H1 (cell line): ENCODE data around the gene GAREM2. TPM values are rescaled to one million over a fixed set of nuclear protein-coding genes. Genes with fewer than 3 reads are reported as not detected.

Experiments used
- BRCA1 ChIP-seq: IDR thresholded peaks from 2 replicates; pipeline ENCODE4 v1.6.1; 2012; ENCODE audit warnings: low read depth, low read length, improper control_type of control experiment
- GTF2F1 ChIP-seq: IDR thresholded peaks from 2 replicates; pipeline ENCODE4 v1.6.1; 2012; ENCODE audit warnings: low read depth, low read length, improper control_type of control experiment, borderline replicate concordance
- HDAC6 ChIP-seq: IDR thresholded peaks from one replicate; pipeline ENCODE4 v1.7.1; 2012; ENCODE audit warnings: low read depth, mild to moderate bottlenecking, inconsistent platforms, low read length, moderate library complexity
- KDM1A ChIP-seq: fragments of 200-600, 300-600 bp; sonication (generic); IDR thresholded peaks from 2 replicates; pipeline ENCODE4 v1.7.1; 2016; ENCODE audit warnings: mild to moderate bottlenecking, low read length, borderline replicate concordance
- MAFK ChIP-seq: IDR thresholded peaks from 2 replicates; pipeline ENCODE4 v1.6.1; 2012; ENCODE audit warnings: low read depth, mild to moderate bottlenecking, improper control_type of control experiment, low read length
- POLR2A ChIP-seq, 2 experiments: IDR thresholded peaks; 1 replicate in 1 of 2; 2 replicates in 1 of 2; pipeline ENCODE4 v1.6.1; 2011; ENCODE audit warnings: low read depth in 2 of 2, low read length in 2 of 2, mild to moderate bottlenecking in 2 of 2; ENCODE audit errors: control extremely low read depth in 1 of 2
- SIX5 ChIP-seq: IDR thresholded peaks from 2 replicates; pipeline ENCODE4 v1.6.1; 2011; ENCODE audit warnings: mild to moderate bottlenecking, low read depth, low read length
- TCF12 ChIP-seq: IDR thresholded peaks from 2 replicates; pipeline ENCODE4 v1.6.1; 2011; ENCODE audit warnings: low read depth, mild to moderate bottlenecking, low read length
- ZNF274 ChIP-seq: IDR thresholded peaks from 2 replicates; pipeline ENCODE4 v1.7.0; 2012; ENCODE audit warnings: low read length, borderline replicate concordance; ENCODE audit errors: extremely low read depth
- polyA plus RNA-seq, 7 experiments: library from polyadenylated mRNA; depleted of rRNA in 3 of 7; stranded (reverse) in 5 of 7; unstranded in 2 of 7; fragments of >200 nt in 5 of 7; fragments of 200-250 nt in 2 of 7; gene quantifications; 1 replicate in 5 of 7; 2 replicates in 1 of 7; 4 replicates in 1 of 7; pipeline versions ENCODE4 v1.2.1 to v1.2.3, GENCODE V29; 2011 to 2013; ENCODE audit warnings: missing spikeins in 2 of 7, mixed read lengths in 2 of 7
- total RNA-seq: library from RNA; stranded (reverse); fragmentation: NEBNext Ultra II Directional; extraction: Animal tissue kit (Norgen Biotek cat#: 25700); gene quantifications from 2 replicates; pipeline ENCODE4 v1.2.1, GENCODE V29; 2021
- TF ChIP-seq, protein P1 (sequence below): IDR thresholded peaks from 2 replicates; pipeline ENCODE4 v1.6.1; 2012; ENCODE audit warnings: inconsistent platforms

GAREM2 gene
- total and polyA plus RNA-seq, 2 of the 8 experiments (the other 6 are each of a cell fraction or from before 2014, with no cell fraction given), result 19.9 TPM

DNA sequence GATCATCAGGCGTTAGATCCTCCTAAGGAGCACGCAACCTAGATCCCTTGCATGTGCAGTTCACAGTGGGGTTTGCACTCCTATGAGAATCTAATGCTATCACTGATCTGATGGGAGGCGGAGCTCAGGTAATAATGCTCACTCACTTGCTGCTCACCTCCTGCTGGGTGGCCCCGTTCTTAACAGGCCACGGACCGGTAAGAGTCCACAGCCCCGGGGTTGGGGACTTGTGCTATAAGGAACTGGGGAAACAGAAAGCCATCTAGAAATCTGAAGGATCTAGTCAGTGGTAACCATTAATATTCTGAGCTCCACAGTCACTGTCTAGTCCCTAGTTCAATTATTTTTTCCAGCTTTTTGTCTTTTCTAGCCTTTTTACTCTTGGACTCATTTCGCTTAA, 44.7 kb upstream of the GAREM2 start (continued):
- no peak for TF ChIP-seq ZNF274
- TF ChIP-seq KDM1A, result no peak
- TF ChIP-seq SIX5, result no peak
- TF ChIP-seq GTF2F1, result no peak
- TF ChIP-seq TCF12, result no peak
- TF ChIP-seq POLR2A (IDR thresholded peaks at IDR 0.05; ENCODE audit: control extremely low read depth in 1 of 2, low read depth in 2 of 2, low read length in 2 of 2), result no peak
- TF ChIP-seq, protein P1, sequence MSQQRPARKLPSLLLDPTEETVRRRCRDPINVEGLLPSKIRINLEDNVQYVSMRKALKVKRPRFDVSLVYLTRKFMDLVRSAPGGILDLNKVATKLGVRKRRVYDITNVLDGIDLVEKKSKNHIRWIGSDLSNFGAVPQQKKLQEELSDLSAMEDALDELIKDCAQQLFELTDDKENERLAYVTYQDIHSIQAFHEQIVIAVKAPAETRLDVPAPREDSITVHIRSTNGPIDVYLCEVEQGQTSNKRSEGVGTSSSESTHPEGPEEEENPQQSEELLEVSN, result no peak
- TF ChIP-seq MAFK, result no peak
- TF ChIP-seq BRCA1, result no peak
- no peak for TF ChIP-seq HDAC6
